Fibroblast of villous mesenchyme (primary cell): Measurements from ENCODE around the gene MALAT1. TPM values are rescaled to one million over a fixed set of nuclear protein-coding genes. Genes with fewer than 3 reads are reported as not detected.
A peak's percentile ranks its signal among the peaks of the same experiment; 100 is the strongest.

Experiments
- DNase-seq: peaks from one replicate; pipeline ENCODE4 v3.0.0-alpha.2; 2010; ENCODE audit warnings: low read depth
- H3K4me3 ChIP-seq: 2 replicates; pipeline ENCODE4 v1.5.1; 2011; ENCODE audit warnings: low read depth, mild to moderate bottlenecking, low read length
- CTCF ChIP-seq: IDR thresholded peaks from 2 replicates; pipeline ENCODE4 v1.5.1; 2012; ENCODE audit warnings: low read depth, mild to moderate bottlenecking, low read length; ENCODE audit not compliant: insufficient read depth
- total RNA-seq: library from RNA; depleted of rRNA; stranded (reverse); fragments of >200 nt; gene quantifications from 2 replicates; pipeline ENCODE4 v1.2.3, GENCODE V29; 2012

The MALAT1 gene
- total RNA-seq, 1 donor, result 16,563 TPM

GRCh38 chr11:65491163-65491465 is 7.7 kb upstream of the MALAT1 start:
- no peak for TF ChIP-seq CTCF
- peak; percentile 56 for DNase-seq
- H3K4me3 ChIP-seq, result no peak overlapping the region

GRCh38 chr11:65491614-65492386 is 7.0 kb upstream of the MALAT1 start:
- H3K4me3 ChIP-seq, result no peak overlapping the region
- DNase-seq, result peak; percentile 95
- no peak for TF ChIP-seq CTCF

- H3K4me3 ChIP-seq, result no peak overlapping the region
- TF ChIP-seq CTCF, result no peak
- DNase-seq, result no peak
These were observed 6.5 kb upstream of the MALAT1 start for GRCh38 chr11:65492387-65492636.

GRCh38 chr11:65492637-65493366 is 6.0 kb upstream of the MALAT1 start:
- H3K4me3 ChIP-seq, result no peak overlapping the region
- peak; percentile 93 for DNase-seq
- TF ChIP-seq CTCF, result no peak

- H3K4me3 ChIP-seq, result no peak overlapping the region
- TF ChIP-seq CTCF, result no peak
- peak; percentile 93 for DNase-seq
These were observed 5.3 kb upstream of the MALAT1 start for GRCh38 chr11:65493367-65494176.

- DNase-seq, result peak; percentile 87
- H3K4me3 ChIP-seq, result peak overlapping the region; percentile 46
- TF ChIP-seq CTCF, result no peak
These were observed 2.3 kb upstream of the MALAT1 start for GRCh38 chr11:65496304-65497140.
